D341Med (cell line): ENCODE measurements around the gene TBC1D8.

Experiments
- DNase-seq: peaks from one replicate; pipeline ENCODE4 v3.0.0; 2012; ENCODE audit warnings: low spot score

Gene TBC1D8

DNA sequence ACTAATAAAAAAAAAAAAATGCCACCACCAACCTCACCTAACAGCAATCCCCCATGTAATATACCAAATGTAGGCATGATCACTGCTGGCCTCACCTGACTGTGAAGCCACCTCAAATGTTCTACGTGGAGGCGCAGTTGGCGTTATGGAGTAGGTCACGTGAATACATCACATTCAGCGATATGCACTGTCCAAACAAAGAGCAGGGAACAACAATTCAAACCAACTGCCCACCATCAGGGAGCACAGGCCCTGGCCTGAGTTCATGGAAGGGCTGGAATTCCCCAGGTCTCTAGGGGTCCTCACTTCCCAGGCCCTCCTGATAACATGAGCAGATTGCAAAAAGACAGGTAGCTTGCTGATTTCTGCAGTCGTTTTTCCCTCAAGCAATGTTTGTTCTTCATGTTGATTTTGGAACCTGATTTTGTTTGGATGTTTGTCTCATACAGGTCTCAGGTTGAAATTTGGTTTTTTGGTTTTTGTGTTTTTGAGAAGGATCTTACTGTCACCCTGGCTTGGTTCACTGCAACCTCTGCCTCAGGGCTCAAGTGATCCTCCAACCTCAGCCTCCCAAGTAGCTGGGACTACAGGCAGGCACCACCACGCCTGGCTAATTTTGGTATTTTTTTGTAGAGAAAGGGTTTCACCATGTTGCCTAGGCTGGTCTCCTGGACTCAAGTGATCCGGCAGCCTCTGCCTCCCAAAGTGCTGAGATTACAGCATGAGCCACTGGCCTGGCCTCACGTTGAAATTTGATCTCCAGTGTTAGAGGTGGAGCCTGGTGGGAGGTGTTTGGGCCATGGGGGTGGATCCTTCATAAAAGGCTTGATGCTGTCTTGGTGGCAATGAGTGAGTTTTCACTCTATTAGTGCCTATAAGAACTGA lies 15.5 kb downstream of the TBC1D8 start:
- no peak for DNase-seq

DNA sequence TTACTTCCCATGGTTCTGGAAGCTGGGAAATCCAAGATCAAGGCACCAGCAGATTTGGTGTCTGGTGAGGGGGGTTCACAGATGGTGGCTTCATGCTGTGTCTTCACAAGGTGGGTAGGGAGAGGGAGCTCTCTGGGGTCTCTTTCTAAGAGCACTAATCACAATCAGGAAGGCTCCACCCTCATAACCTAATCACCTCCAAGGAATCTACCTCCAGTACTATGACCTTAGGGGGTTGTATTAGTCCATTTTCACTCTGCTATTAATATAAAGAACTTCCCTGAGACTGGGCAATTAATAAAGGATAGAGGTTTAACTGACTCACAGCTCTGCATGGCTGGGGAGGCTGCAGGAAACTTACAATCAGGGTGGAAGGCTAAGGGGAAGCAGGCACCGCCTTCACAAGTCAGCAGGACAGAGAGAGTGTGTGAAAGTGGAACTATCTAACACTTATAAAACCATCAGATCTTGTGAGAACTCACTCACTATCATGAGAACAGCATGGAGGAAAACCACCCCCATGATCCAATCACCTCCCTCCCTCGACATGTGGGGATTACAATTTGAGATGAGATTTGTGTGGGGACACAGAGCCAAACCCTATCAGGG lies 17.6 kb downstream of the TBC1D8 start:
- no peak for DNase-seq

DNA sequence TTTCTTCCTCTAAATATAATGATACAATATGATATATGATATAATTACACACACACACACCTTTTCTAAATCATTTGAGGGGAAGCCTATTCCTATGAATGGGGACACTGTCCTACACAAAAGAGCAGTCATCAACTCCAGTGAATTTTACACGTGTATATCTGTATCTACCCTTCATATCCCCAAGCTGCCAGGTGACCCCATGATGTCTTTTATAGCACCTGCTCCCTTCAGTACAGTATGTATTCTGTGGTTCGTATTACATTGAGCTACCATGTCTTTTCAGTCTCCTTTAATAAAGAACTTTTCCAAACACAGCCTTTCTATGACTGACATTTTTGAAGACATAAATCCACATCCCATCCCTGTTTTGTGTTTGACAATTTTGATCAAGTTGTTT lies 19.0 kb downstream of the TBC1D8 start:
- DNase-seq: no peak

DNA sequence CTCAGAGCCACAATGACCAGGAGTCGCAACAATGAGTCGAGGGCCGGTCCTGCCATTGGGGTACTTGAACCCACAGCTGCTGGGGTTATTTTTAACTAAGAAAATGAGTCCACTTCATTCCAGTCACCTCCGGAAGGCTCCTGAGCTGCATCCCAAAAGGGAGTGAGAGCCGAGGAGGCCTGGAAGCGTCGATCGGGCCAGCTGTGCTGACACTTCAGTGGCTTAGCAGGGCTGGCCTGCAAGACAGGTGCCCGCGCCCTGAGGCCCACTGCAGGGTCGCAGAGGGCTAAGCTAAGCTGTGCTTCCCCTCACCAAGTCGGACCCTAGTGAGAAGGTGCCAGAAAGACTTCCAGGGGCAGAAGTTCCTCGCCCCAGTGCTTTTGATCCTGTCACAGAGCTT lies 21.1 kb downstream of the TBC1D8 start:
- DNase-seq: no peak

DNA sequence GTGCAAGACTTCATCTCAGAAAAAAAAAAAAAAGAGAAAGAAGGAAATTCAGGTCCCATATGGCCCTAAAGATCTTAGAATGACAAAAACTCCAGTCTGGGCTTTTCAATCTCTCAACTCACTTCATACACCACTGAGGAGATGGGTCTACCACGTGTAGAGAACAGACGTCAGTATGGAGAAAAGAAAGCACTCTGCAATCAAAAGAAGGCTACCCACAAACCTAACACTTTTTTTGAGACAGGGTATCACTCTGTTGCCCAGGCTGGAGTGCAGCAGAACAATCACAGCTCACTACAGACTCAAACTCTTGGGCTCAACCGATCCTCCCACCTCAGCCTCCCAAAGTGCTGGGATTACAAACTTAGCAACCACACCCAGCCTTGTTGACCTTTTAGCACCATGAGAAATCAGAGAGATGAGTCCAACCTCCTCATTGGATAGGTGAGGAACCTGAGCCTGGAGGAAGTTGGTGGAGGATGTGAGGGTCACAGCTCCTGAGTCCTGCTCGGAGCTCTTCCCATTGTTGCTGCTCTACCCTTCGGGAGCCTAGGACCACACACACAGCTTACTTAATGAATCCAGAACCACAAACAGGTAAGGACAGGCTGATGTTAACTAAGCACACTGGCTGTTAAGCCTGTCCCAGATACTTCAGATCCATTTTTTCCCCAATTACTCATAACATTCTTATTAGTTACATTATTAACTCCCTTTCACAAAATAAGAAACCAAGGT lies 23.7 kb downstream of the TBC1D8 start:
- DNase-seq: no peak

DNA sequence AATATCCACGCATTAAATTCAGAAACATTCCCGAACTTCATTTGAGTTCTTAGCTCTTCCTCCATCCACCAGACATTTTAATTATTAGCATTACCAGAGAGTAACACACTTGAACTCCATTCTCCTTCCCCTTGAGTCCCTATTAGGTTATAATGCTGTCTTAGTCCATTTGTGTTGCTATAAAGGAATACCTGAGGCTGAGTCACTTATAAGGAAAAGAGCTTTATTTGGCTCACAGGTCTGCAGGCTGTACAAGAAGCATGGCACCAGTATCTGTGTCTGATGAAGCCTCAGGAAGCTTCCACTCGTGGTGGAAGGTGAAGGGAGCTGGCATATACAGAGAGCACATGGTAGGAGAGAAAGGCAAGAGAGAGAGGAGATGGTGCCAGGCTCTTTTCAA lies 25.4 kb downstream of the TBC1D8 start:
- DNase-seq: no peak

DNA sequence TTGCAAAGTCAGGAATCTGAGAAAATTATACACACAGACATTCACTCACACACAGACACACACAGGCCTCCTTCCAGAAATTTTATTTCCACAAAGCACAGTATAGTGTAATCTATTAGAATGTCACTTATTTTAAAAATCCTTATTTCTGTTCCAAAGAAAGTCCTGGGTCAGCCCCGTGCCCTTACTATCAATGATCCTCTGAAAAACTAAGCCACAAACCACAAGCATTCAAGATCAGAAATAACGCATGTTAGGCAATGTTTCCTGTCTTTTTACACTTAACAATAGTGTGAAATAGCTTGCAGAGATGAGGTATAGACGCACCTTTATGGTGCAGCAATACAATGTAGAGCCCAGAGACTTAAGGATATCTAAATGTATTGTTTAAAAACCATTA lies 25.8 kb downstream of the TBC1D8 start:
- no peak for DNase-seq

DNA sequence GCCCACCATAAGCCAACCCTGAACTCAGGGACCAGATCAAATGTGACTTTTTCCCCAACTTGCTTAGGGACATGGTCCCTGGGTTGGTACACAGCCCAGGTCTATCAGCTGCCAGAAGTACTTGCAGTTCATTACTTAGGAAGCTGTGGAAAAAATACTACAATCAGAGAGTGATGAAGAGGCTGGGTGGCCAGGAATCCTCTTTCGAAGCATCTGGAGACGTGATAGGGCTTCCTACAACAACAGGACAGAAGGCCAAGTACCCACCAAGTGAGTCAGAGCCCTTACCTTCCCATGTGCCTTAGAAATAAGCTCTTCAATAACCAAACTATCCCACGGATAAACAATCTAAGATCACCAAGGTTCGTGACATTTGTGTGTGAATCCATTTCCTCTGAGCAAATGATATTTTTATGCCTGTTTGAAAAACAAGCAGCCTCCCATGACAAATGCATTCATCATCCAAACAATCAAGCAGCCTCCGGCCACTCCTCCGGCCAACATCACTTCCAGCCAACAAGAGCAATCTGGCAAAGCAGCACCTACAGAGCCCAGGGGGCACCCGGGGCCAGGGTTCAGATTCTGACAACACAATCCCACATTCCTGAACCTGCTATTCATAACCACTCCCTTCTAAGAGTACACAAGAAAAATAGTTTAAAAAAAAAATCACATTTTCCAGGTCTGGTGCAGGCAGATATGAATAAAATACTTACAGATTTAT lies 26.4 kb downstream of the TBC1D8 start:
- no peak for DNase-seq

DNA sequence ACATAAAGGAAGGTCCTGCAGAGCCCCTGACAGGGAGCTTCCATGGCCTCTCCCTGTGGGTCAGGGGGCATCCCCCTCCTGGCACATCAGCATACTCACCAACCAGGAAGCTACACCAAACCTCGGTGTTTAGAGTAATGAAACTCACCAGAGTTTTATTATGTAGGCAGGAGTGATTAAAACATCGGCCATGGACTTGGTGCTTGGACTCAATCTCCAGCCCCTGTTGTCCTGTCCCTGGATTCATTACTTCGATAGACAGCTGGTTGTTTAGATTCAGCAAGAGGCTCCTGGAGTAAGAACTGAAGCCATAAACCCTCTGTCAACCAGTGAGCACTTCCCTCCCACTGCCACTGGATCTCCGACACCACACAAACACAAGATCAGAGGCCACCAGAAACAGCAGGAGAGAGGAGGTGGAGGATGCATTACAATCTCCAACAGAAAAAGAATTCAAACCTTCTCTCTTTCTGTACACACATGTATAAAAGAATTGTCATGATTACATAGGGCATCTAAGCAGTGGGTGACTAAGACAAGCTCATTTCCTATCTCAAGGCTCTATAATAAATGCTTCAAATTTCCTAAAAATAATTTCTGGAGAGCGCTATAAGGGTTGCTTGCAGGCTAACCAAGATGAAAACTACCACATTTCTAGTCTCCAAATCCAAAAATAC lies 27.2 kb downstream of the TBC1D8 start:
- DNase-seq: no peak

DNA sequence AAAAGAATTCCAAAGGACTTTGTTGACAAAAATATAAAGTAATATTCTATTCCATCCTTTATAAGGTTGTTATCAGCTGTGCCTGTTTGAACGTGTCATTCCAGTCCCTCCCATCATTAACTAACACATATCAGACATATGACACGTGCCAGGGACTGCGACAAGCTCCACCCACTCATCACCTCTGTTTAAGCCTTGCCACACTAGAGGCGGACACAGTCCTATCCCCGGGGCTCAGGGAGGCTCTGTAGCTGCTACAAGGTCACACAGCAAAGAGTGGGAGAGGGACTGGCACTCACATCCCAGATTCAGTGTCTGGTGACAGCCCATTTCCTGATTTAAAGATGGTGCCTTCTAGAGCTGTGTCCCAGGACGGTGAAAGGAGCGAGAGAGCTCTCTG lies 30.0 kb downstream of the TBC1D8 start:
- DNase-seq: no peak

DNA sequence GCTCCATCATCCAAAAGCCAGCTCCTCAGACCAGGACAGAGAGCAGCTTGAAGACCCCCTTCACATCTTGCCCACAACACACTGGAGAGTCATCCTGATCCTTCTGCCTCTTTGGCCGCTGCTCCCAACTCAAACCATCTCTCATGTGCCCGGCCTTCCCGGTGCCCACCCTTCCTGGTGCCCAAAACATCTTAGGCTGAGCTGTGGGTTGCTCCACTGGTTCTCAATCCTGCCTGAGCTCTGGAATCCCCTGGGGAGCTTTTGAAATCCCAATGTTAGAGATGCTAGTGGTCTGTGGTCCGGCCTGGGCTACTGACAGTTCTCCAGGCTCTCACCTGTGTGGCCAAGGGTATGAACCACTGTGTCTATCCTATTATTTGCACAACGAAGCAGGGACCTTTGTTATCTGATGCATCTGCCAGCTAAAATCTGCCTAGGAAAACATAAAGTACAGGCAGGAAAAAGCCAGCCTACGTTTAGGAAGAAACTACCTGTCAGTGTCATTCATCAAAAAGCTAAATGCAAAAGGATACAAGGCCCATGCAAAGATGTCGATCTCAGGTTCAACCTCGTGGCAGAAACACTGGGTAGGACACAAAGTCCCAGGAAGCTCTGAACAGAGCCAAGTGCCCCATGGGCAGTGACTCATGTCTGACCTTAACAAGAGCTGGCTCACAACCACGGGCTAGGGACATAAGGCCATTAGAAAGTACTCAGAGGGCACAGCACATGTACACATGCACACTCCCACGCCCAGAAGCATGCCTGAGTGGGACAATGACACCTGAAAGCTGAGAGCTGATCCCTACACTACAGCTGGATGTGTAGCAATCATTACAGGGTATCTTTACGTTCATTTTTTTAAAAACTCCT lies 30.8 kb downstream of the TBC1D8 start:
- no peak for DNase-seq

DNA sequence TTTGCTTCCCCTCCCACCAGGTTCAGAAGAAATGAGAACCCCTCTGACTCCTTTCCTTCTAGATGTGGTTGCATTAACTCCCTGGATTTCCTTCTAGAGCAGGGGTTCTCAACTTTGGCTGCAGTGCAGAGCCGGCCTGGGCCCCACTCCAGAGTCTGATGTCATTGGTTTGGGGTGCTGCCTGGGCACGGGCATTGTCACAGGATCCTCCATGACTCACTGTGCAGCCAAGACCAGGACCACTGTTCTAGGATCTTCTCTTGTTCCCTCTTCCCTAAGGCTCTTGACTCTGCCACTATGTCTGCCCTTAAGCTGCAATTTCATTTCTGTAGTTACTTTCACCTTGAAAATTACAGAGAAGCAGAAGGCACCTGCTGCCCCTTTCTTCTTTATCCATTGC lies 31.8 kb downstream of the TBC1D8 start:
- no peak for DNase-seq

DNA sequence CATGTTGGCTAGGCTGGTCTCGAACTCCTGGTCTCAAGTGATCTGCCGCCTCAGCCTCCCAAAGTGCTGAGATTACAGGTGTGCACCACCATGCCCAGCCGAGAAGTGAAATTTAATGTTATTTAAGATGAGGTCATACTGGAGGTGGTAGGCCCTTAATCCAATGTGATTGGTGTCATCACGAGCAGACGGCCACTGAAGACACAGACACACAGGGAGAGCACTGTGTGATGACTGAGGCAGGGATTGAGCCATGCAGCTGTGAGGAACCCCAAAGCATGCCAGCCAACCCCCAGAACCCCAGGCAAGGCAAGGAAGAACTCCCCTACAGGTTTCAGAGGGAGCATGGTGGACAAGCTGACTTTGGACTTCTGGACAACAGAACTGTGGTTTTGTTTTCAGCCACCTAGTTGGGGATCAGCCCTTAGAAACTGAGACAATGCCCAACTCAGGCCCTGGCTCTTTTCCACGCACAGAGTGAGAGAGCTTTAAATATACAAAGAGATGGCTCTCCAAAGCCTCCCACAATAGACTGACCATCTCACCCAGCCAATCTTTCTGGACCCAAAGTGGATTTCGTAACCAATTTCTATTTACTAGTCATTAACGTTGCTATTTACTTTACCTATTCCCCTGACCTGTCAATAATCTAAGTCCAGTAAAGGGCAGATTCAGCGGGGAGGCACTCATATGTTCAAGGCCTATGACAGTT lies 34.2 kb downstream of the TBC1D8 start:
- DNase-seq: no peak

DNA sequence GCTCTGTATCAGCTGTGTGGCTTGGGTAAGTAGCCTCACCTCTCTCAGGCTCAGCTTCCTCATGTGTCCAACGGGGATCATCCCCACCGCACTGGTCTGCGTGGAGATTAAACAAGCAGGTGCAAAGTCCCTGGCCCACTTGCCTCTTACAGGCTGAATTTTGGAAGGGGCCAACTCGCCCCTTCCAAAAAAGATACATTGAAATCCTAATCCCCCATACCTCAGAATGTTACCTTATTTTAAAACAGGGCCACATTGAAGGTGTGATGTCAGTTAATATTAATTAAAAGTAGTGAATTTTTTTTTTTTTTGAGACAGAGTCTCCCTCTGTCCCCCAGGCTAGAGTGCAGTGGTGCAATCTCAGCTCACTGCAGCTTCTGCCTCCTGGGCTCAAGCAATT lies 34.8 kb downstream of the TBC1D8 start:
- no peak for DNase-seq

DNA sequence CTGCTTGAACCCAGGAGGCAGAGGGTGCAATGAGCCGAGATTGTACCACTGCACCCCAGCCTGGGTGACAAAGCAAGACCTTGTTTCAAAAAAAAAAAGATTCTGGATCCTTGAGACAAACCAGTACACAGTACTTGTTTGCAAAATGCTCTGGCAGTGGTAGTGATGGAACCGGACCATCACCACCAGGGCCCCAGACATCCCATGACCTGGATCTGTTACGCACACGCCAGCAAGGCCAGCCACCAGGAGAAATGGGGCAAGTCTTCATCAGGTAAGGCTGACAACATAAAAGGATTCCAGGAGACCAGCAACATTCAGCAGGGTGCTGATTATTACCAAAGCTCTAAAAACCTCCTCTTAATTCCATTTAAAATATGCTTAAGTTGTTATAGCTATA lies 35.5 kb downstream of the TBC1D8 start:
- no peak for DNase-seq

DNA sequence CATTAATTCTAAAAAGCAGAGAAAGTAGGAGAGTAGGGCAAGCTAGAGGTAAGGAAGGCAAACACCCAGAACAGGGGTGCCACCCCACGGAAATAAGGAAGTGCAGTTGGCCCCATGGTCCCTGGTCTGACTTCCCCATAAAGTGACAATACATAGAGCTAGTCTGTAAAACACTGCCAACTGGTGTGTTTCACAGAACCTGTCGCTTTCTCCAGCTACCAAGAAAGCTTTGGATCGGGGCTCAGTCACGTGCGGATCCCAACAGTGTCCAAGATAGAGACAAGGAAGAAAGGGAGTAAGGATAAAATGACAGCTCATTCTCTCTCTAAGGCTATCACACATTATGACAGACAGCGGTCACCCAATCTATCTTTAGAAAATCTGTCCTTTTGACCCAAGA lies 36.4 kb downstream of the TBC1D8 start:
- no peak for DNase-seq

DNA sequence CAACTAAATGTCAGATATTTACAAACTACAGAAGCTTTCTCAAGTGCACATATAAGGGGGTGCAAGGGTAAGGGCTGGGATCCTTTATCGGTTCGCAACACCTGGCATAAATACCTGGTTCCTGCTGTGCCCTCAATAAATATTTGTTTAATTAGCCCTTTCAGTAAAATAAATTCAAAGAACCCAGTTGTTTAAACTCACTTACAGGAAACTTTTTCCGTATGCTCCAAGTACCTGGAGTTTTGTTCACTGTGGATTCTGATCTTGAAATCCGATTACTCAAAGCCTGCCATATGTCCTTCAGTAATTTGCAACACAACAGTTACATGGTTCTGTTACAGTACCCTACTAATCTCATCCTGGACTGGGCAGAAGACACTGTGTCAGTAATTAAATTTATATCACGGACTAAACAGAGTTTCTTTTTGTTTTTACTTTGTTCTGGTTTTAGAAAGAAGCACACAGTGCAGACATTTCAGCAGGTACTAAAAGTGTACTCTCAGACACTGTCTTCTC lies 36.9 kb downstream of the TBC1D8 start:
- DNase-seq: peak; percentile 54

DNA sequence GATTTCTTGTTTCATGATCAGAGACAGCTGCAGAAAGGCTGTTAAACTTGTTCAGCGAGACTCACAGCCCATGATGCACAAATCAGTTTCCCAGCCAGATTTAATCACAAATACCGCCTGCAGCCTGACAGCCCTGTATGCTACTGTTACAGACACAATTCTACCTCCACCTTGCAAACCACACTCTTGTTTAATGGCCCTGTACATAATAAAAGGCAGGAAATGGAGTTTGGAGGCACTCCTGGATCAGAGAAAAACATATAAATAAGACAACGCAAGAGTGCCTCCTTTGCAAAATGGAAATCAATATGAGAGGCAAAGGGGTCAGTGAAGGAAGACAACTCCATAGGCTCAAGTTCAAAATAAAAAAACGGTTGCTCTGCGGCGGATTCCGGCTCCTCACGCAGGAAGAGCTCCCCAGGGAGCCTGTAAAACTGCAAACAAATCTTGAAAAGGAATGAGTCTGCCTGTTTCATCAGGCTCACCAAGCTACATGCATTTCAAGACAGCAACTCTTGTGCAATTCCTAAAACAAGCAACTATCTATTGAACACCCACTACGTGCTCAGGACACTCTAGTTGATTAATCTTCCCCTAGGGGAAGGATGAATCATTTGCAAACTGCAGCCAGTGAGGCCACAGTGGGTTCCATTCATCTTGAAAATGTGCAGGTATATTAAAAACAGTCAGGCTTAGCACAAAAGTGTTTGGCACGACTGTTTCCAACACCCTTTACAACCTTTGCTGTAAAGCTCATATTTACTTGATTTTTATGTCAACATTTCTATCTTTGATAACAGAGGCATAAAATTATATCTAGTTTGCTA lies 37.5 kb downstream of the TBC1D8 start:
- DNase-seq: no peak

DNA sequence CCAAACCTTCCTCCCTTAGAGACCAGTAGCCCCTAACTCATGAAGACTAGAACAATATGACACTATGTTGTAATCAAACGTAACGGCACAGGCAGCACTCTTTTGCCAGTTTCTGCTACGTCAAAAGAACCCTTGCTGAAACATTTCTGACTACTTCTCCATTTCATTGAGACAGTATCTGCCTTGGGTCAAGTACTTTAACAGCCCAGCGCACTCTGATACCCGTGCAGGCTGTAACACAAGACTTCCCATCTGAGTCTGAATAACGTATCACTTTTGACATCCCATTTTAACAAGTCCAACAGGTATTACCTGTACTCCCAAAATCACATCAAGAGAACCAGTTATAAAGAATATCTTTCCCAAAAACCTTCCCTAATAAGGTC lies 38.4 kb downstream of the TBC1D8 start:
- no peak for DNase-seq
